ENCODE data around the gene CDKN3.
"Not testable (repeated sequence)": the region's sequence is repeated elsewhere in the genome, so short reads cannot be mapped to it uniquely, and the experiment has no call there.

Gene CDKN3

GRCh38 chr14:54457609-54457996 lies 60.8 kb downstream of the CDKN3 start:
- no peak for DNase-seq

GRCh38 chr14:54458536-54458935 lies 61.7 kb downstream of the CDKN3 start:
- not testable (repeated sequence) for DNase-seq

- DNase-seq = no peak
These were observed 62.3 kb downstream of the CDKN3 start for GRCh38 chr14:54459106-54459505.

GRCh38 chr14:54462048-54462447 lies 65.2 kb downstream of the CDKN3 start:
- DNase-seq = no peak

- no peak for DNase-seq
These were observed 68.8 kb downstream of the CDKN3 start for GRCh38 chr14:54465654-54466053.

- DNase-seq = no peak
These were observed 70.5 kb downstream of the CDKN3 start for GRCh38 chr14:54467280-54467679.

Measured in activated T-cell treated with anti-CD3 and anti-CD28 coated beads, Interleukin-2, amount 50 U/mL, for 48 hours (primary cell).